HG02870 (cell line): Measurements from ENCODE around the gene IL5.
A peak's percentile ranks its signal among the peaks of the same experiment; 100 is the strongest.

ENCODE experiments used
- ATAC-seq: cut with Tn5 transposase; IDR thresholded peaks from one replicate; pipeline ENCODE4 v1.9.1; 2021; ENCODE audit warnings: mild to moderate bottlenecking, moderate library complexity; ENCODE audit not compliant: unreplicated experiment

IL5 gene

GRCh38 chr5:132499440-132500243 lies 43.7 kb downstream of the IL5 start:
- no peak for ATAC-seq

GRCh38 chr5:132498686-132499271 lies 44.5 kb downstream of the IL5 start:
- no peak for ATAC-seq

GRCh38 chr5:132498152-132498551 lies 45.2 kb downstream of the IL5 start:
- ATAC-seq = no peak

GRCh38 chr5:132497488-132497997 lies 45.8 kb downstream of the IL5 start:
- ATAC-seq = no peak

GRCh38 chr5:132496631-132497487 lies 46.5 kb downstream of the IL5 start:
- peak; percentile 35 for ATAC-seq

GRCh38 chr5:132496191-132496630 lies 47.1 kb downstream of the IL5 start:
- ATAC-seq = peak; percentile 33

GRCh38 chr5:132495667-132496190 lies 47.6 kb downstream of the IL5 start:
- peak; percentile 30 for ATAC-seq

- ATAC-seq = no peak
These were observed 49.5 kb downstream of the IL5 start for GRCh38 chr5:132493821-132494220.

GRCh38 chr5:132493241-132493640 lies 50.1 kb downstream of the IL5 start:
- ATAC-seq = no peak

- ATAC-seq = no peak
These were observed 50.8 kb downstream of the IL5 start for GRCh38 chr5:132492386-132493125.
